ENCODE results near the gene STK24.

Gene STK24

DNA sequence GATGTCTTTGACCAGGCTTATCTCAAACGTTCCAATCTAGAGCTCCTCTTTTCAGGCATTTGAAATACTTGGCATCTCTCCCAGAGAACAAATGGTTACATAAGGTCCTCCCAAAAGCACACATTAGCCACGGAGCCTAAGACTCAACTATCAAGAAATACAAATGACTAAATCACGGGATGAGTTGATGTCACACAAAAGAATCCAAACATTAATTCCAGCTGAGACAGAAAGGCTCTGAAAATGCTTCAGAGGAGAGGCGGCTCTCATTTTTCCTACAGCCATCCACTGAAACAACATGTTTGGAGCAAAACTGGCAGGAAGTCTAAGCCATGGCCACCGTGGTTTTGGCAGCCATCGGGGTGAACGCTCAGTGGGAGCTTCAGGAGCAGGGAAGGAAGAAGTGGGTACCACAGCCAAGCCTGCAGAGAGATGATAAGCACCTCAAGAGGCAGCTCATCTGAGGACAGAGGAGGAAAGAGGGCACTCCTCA lies 122.5 kb downstream of the STK24 start:
- H3K9ac ChIP-seq (ENCODE audit: low read depth, low read length, poor library complexity, severe bottlenecking): no peak overlapping the region
- no peaks in the 10 kb centered on the region for H3K9me2 ChIP-seq (replicated peaks; ENCODE audit: low read depth, low read length)
- peaks cover 72% of the 10 kb centered on the region; the same call in 1 of the 2 replicates for H3K36me3 ChIP-seq (ENCODE audit: insufficient read depth, low read length)
- H4K20me1 ChIP-seq (ENCODE audit: insufficient read depth, low read length, poor library complexity, severe bottlenecking): peaks cover 4% of the 10 kb centered on the region
- no peaks in the 10 kb centered on the region for H3F3A ChIP-seq (ENCODE audit: low read depth)
- H3K4me1 ChIP-seq (ENCODE audit: insufficient read depth, low read length, poor library complexity, severe bottlenecking): peaks cover 26% of the 10 kb centered on the region
- H2AFZ ChIP-seq (ENCODE audit: low read length): no peak overlapping the region
- no peak overlapping the region for H3K4me2 ChIP-seq (ENCODE audit: low read depth, low read length, poor library complexity, severe bottlenecking)
- H3K4me3 ChIP-seq (ENCODE audit: low read length, poor library complexity, severe bottlenecking): no peak overlapping the region
- no peaks in the 10 kb centered on the region for H3K27me3 ChIP-seq (ENCODE audit: insufficient read depth, low read length, poor library complexity, severe bottlenecking)
- TF ChIP-seq, protein P1, sequence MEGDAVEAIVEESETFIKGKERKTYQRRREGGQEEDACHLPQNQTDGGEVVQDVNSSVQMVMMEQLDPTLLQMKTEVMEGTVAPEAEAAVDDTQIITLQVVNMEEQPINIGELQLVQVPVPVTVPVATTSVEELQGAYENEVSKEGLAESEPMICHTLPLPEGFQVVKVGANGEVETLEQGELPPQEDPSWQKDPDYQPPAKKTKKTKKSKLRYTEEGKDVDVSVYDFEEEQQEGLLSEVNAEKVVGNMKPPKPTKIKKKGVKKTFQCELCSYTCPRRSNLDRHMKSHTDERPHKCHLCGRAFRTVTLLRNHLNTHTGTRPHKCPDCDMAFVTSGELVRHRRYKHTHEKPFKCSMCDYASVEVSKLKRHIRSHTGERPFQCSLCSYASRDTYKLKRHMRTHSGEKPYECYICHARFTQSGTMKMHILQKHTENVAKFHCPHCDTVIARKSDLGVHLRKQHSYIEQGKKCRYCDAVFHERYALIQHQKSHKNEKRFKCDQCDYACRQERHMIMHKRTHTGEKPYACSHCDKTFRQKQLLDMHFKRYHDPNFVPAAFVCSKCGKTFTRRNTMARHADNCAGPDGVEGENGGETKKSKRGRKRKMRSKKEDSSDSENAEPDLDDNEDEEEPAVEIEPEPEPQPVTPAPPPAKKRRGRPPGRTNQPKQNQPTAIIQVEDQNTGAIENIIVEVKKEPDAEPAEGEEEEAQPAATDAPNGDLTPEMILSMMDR (conservative IDR thresholded peaks at IDR 0.05; ENCODE audit: low read length): no peak
- no peak for TF ChIP-seq EZH2phosphoT487 (IDR thresholded peaks at IDR 0.05; ENCODE audit: borderline replicate concordance)
- no peaks in the 10 kb centered on the region for H3K9me3 ChIP-seq (ENCODE audit: insufficient read depth, low read depth, low read length)
- no peaks in the 10 kb centered on the region for H3K79me2 ChIP-seq (ENCODE audit: insufficient read depth, low read length)

DNA sequence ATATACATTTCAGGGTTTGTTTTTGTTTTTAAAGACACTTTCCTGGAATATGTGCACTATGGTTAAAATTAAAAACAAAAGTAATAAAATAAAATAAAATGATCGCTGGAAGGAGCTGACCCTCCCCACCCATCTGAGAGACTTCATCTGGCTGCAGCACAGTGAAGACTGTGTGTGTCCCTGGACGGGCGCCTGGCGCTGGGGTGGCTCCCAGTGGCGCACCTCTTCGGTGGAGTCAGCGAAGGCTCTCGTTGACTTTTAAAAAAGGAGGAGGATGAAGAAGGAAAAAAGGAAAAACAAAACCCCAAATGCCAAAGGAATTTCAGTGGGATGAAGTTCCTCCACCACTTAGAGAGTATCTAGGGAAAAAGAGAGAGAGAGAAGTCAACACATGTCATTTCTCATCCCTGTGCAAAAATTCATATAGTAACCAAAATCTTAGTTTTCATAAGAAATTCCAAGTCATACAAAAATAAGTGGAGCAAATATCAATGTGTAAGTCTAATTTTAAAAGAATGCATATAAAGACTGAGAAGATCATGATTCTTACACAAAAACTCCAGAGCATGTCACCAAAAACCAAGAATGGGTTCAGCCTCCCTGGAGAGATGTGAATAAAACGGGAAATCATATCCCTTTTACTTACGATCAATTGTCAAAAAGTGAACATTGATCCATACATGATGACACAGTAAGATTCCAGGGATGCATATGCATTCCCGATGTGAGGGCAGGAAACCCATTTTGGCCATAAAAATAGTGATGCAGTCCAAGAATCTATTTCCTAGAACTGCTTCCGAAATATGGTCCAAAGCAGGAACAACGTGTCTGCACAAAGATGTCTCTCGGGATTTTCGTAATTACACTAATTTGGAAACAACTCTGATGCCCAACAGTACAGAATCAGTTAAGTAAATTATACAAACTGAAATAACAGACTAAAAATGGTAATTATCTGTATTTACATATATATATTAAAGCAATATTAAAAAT lies 123.8 kb downstream of the STK24 start:
- peaks cover 4% of the 10 kb centered on the region for H4K20me1 ChIP-seq (ENCODE audit: insufficient read depth, low read length, poor library complexity, severe bottlenecking)
- H3K27me3 ChIP-seq (ENCODE audit: insufficient read depth, low read length, poor library complexity, severe bottlenecking): no peaks in the 10 kb centered on the region
- no peaks in the 10 kb centered on the region for H3F3A ChIP-seq (ENCODE audit: low read depth)
- H3K4me2 ChIP-seq (ENCODE audit: low read depth, low read length, poor library complexity, severe bottlenecking): no peak overlapping the region
- no peak overlapping the region for H2AFZ ChIP-seq (ENCODE audit: low read length)
- H3K9me3 ChIP-seq (ENCODE audit: insufficient read depth, low read depth, low read length): no peaks in the 10 kb centered on the region
- H3K79me2 ChIP-seq (ENCODE audit: insufficient read depth, low read length): no peaks in the 10 kb centered on the region
- no peak overlapping the region for H3K4me3 ChIP-seq (ENCODE audit: low read length, poor library complexity, severe bottlenecking)
- peaks cover 26% of the 10 kb centered on the region for H3K4me1 ChIP-seq (ENCODE audit: insufficient read depth, low read length, poor library complexity, severe bottlenecking)
- H3K36me3 ChIP-seq (ENCODE audit: insufficient read depth, low read length): peaks cover 68% of the 10 kb centered on the region; the same call in 1 of the 2 replicates
- H3K9me2 ChIP-seq (replicated peaks; ENCODE audit: low read depth, low read length): no peaks in the 10 kb centered on the region
- H3K9ac ChIP-seq (ENCODE audit: low read depth, low read length, poor library complexity, severe bottlenecking): no peak overlapping the region
- TF ChIP-seq, protein P1 (conservative IDR thresholded peaks at IDR 0.05; ENCODE audit: low read length): no peak
- TF ChIP-seq EZH2phosphoT487 (IDR thresholded peaks at IDR 0.05; ENCODE audit: borderline replicate concordance): no peak

DNA sequence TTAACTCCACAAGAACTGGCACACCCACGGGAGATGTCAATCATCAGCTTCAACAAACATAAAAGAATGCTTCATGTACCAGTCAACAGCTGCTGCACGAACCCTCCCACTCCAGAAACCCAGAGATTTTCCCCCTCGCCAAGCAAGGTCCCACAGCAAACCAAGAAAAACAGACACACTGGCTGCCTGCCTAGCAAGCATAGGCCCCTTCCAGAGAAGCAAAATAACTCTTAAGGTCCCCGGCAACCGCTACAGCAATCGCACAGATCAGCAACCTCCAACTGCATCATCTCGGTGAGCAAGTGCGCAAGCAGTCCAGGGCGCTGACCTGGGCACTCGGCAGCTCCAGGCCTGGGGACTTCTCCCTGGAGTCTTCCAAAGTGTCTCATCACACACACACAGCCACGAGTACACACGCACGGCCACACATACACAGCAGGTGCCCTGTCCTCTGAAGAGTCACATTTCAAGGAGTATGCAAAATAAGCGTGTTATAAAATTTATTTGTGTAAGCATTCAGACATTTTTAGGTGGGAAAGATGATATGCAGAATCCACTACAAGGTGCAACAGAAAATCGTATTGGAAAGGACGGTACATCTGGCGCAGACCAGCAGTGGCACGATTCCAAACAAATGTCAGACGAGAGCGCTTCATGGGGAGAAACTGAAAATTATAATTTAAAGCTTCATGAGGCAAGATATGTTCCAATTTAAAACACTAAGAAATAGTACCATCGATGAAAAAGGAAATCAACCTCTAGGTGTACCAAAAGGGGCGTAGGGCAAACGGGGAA lies 125.0 kb downstream of the STK24 start:
- H3K27me3 ChIP-seq (ENCODE audit: insufficient read depth, low read length, poor library complexity, severe bottlenecking): no peaks in the 10 kb centered on the region
- no peak overlapping the region for H3K9ac ChIP-seq (ENCODE audit: low read depth, low read length, poor library complexity, severe bottlenecking)
- H3F3A ChIP-seq (ENCODE audit: low read depth): no peaks in the 10 kb centered on the region
- peaks cover 26% of the 10 kb centered on the region for H3K4me1 ChIP-seq (ENCODE audit: insufficient read depth, low read length, poor library complexity, severe bottlenecking)
- H3K4me3 ChIP-seq (ENCODE audit: low read length, poor library complexity, severe bottlenecking): no peak overlapping the region
- H3K9me2 ChIP-seq (replicated peaks; ENCODE audit: low read depth, low read length): no peaks in the 10 kb centered on the region
- peaks cover 4% of the 10 kb centered on the region for H4K20me1 ChIP-seq (ENCODE audit: insufficient read depth, low read length, poor library complexity, severe bottlenecking)
- H3K4me2 ChIP-seq (ENCODE audit: low read depth, low read length, poor library complexity, severe bottlenecking): no peak overlapping the region
- H3K79me2 ChIP-seq (ENCODE audit: insufficient read depth, low read length): no peaks in the 10 kb centered on the region
- H2AFZ ChIP-seq (ENCODE audit: low read length): no peak overlapping the region
- H3K36me3 ChIP-seq (ENCODE audit: insufficient read depth, low read length): peaks cover 65% of the 10 kb centered on the region; the same call in 1 of the 2 replicates
- TF ChIP-seq, protein P1 (conservative IDR thresholded peaks at IDR 0.05; ENCODE audit: low read length): no peak
- no peak for TF ChIP-seq EZH2phosphoT487 (IDR thresholded peaks at IDR 0.05; ENCODE audit: borderline replicate concordance)
- no peaks in the 10 kb centered on the region for H3K9me3 ChIP-seq (ENCODE audit: insufficient read depth, low read depth, low read length)

Measured in Loucy (cell line).